ENCODE data around the gene UBE2J2.

Gene UBE2J2

GRCh38 chr1:1225238-1225845 is 48.3 kb downstream of the UBE2J2 start:
- no peak for DNase-seq

GRCh38 chr1:1223891-1224290 is 49.8 kb downstream of the UBE2J2 start:
- DNase-seq = no peak

- DNase-seq = no peak
These were observed 50.3 kb downstream of the UBE2J2 start for GRCh38 chr1:1223321-1223720.

- DNase-seq = no peak
These were observed 51.0 kb downstream of the UBE2J2 start for GRCh38 chr1:1222575-1223225.

- no peak for DNase-seq
These were observed 51.6 kb downstream of the UBE2J2 start for GRCh38 chr1:1221887-1222574.

DNA sequence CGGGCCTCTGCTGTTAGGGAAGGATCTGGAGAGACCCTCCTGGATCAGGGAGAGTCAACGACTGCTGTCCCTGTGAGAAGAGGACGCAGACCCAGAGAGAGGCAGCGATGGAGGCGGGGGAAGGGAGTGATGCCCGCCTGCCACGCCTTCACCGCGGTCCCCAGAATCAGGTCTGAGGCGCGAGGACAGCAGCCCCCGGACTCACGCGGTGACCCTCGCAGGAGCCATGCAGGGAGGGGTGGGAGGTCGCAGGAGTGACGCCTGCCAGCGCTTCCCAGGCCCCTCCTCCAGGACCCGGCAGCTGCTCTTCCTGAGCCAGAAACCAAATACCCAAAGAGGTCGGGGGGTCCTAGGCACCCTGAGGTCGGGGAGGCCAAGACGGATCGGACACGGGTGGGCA is 53.5 kb downstream of the UBE2J2 start:
- DNase-seq = no peak

DNA sequence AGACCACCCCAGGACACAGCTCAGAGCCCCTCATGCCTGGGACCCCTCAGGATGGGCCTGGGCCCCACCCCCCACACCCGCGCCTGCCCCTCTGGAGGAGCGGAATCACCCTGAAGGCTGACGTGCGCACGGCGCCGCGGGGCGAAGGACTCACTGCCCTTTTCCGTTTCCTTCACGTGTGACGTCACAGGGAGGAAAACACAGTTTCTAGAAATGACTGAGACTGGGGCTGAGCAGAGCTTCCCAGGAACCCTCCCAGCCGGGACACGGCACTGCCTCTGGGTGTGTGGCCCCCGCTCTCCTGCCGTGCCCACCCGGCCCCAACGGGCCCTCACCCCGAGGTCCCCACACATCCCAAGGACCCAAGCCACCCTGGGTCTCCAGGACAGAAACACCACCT is 54.3 kb downstream of the UBE2J2 start:
- no peak for DNase-seq

DNA sequence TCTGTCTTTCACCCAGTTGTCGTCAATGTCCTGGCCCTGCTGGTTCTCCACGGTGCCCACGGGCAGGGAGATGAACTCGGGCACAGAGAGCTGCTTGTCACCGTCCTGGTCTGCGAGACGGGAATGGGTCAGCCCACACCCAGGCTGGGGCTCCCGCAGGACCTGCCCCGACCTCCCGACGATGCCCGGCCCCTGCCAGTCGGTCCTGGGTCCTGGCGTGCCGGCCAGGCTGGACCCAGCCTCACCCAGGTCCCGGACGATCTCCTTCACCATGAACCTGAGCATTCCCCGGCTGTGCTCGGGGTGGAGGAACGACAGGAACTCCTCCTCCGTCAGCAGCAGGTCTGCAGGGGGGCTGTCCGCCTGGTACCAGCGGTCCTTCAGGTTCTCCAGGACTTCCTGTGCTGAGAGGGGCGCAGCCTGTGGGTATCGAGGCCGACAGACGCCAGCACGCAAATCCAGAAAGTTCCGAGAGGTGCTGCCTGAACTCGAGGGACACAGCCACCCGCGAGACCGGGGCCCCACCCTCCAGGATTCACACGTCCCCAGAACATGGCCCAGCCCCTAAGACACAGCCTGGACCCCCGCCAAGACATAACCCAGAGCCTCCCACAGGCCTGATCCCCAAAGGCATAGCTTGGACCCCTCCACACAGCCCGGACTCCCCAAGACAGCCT is 55.0 kb downstream of the UBE2J2 start:
- no peak for DNase-seq

- DNase-seq = no peak
These were observed 55.8 kb downstream of the UBE2J2 start for GRCh38 chr1:1217621-1218523.

- no peak for DNase-seq
These were observed 56.7 kb downstream of the UBE2J2 start for GRCh38 chr1:1216770-1217620.

DNA sequence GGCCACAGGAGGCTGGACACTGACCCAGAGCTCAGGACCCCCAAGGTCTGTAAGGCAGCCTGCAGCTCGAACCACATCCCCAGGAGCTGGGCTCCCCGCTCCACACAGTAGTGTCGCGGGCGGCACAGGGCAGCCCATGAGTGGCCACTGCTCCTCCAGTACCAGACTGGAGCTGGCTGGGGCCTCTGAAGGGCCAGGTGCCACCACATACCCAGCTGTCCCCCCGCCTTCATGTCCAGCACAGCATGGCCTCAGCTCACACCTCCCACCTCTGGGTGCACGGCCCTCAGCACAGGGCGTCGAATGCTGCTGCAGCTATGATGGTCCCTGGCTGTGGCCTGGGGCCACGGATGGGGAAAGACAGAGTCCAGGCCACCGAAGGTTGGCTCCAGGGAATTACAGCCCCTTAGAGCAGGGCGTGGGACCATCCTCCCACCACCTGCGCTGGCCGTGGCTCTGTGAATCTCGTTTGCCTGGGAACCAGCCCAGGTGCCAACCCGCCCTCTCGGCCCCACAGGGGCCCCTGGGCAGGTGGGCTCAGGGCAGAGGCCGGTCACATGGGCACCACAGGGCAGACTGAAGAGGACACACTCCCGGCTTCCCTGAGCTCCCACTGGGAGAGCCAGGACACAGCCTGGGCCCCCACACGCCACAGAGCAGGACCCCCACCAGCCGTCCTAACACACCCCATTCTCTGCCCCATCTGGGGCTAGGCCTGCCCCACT is 57.6 kb downstream of the UBE2J2 start:
- no peak for DNase-seq

GRCh38 chr1:1215080-1215676 is 58.5 kb downstream of the UBE2J2 start:
- DNase-seq = no peak

- no peak for DNase-seq
These were observed 60.0 kb downstream of the UBE2J2 start, which contains the start of gene TNFRSF4 for GRCh38 chr1:1213345-1214265. TSS of gene TNFRSF4 (minus strand) at chr1:1214153. CDS start at chr1:1214127, 26 bp downstream.

GRCh38 chr1:1212780-1213344 is 60.8 kb downstream of the UBE2J2 start:
- no peak for DNase-seq

GRCh38 chr1:1211541-1212441 is 61.9 kb downstream of the UBE2J2 start:
- DNase-seq = no peak

DNA sequence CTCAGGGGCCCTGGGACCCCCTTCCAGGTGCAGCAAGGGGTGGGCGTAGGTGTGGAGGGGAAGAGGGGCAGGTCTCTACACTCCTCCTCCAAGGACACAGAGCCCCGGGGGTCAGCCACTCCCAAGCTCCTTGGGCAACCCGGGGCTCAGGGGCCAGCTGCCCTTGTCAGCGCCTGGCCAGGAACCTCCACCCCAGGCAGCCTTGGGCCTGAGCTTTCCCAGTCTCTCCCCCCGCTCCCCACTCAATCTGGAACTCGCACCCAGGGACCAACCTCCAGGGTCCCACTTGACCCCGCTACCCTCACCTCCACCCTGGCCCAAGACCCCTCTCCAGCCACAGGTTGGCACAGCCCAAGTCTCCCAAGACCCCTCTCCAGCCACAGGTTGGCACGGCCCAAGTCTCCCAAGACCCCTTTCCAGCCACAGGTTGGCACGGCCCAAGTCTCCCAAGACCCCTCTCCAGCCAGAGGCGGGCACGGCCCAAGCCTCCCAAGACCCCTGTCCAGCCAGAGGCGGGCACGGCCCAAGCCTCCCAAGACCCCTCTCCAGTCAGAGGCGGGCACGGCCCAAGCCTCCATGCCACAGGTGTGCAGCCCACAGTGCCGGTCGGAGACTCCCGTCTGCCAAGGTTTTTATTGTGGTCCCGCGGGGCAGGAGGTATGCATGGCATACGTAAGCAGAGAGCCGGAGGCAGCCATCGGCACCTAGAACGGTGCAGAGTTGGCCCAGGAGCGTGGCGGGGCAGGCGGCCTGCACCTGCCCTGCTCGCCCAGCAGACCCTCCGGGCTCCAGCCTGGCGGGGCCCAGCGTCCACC is 62.7 kb downstream of the UBE2J2 start:
- no peak for DNase-seq
